CD8-positive, alpha-beta memory T cell (primary cell): ENCODE results near the gene FDPS. TPM values are rescaled to one million over a fixed set of nuclear protein-coding genes. Genes with fewer than 3 reads are reported as not detected.

Source experiments
- CTCF ChIA-PET: fragments of 350-600 bp; sonication (Branson Sonifier 250); formaldehyde crosslinking; loops from one replicate; lab custom pipeline; 2021; ENCODE audit warnings: antibody characterized with exemption; lab: Charles Lee
- POLR2A ChIA-PET: fragments of 350-600 bp; sonication (Branson Sonifier 250); formaldehyde crosslinking; loops from one replicate; lab custom pipeline; 2021; ENCODE audit warnings: antibody characterized with exemption; lab: Charles Lee
- DNase-seq, 5 donors: peaks; one replicate each; pipeline versions ENCODE4 v3.0.0 to v3.0.0-alpha.2; 2020 to 2022; ENCODE audit warnings: mixed read lengths in 1 of 5
- H3K27ac ChIP-seq: one replicate; pipeline ENCODE4 v1.7.0; 2013; ENCODE audit warnings: low read depth, mild to moderate bottlenecking, low read length, moderate library complexity
- H3K27me3 ChIP-seq: 2 replicates; pipeline ENCODE4 v1.7.0; 2013; ENCODE audit warnings: low read length, mild to moderate bottlenecking; ENCODE audit not compliant: insufficient read depth, poor library complexity, severe bottlenecking
- H3K36me3 ChIP-seq: 2 replicates; pipeline ENCODE4 v1.7.0; 2013; ENCODE audit warnings: mild to moderate bottlenecking, low read length, moderate library complexity; ENCODE audit not compliant: insufficient read depth
- H3K4me1 ChIP-seq: 2 replicates; pipeline ENCODE4 v1.7.0; 2013; ENCODE audit warnings: mild to moderate bottlenecking, low read length, moderate library complexity; ENCODE audit not compliant: insufficient read depth
- H3K4me3 ChIP-seq: 2 replicates; pipeline ENCODE4 v1.7.0; 2013; ENCODE audit warnings: mild to moderate bottlenecking, low read length
- H3K9me3 ChIP-seq: 2 replicates; pipeline ENCODE4 v1.7.0; 2013; ENCODE audit warnings: mild to moderate bottlenecking, low read length
- H3K27ac Mint-ChIP-seq, 8 donors: one replicate each; pipeline ENCODE4 v1.8.0; 2020 to 2021; ENCODE audit warnings: mixed read lengths in 8 of 8, mild to moderate bottlenecking in 6 of 8, inconsistent platforms in 3 of 8, moderate library complexity in 3 of 8
- H3K27me3 Mint-ChIP-seq, 2 donors: one replicate each; pipeline ENCODE4 v1.8.0; 2020 to 2021; ENCODE audit warnings: mixed read lengths in 2 of 2, mild to moderate bottlenecking in 1 of 2, moderate library complexity in 1 of 2
- H3K36me3 Mint-ChIP-seq, 3 donors: one replicate each; pipeline ENCODE4 v1.8.0; 2020 to 2021; ENCODE audit warnings: mixed read lengths in 3 of 3, inconsistent platforms in 1 of 3, mild to moderate bottlenecking in 1 of 3
- H3K4me1 Mint-ChIP-seq, 3 donors: one replicate each; pipeline ENCODE4 v1.8.0; 2020 to 2021; ENCODE audit warnings: mixed read lengths in 3 of 3, inconsistent platforms in 1 of 3, mild to moderate bottlenecking in 1 of 3
- H3K4me3 Mint-ChIP-seq, 7 donors: one replicate each; pipeline ENCODE4 v1.8.0; 2020 to 2021; ENCODE audit warnings: mixed read lengths in 7 of 7, mild to moderate bottlenecking in 6 of 7, moderate library complexity in 4 of 7, inconsistent platforms in 2 of 7
- H3K9me3 Mint-ChIP-seq, 5 donors: one replicate each; pipeline ENCODE4 v1.8.0; 2020 to 2022; ENCODE audit warnings: mixed read lengths in 5 of 5, mild to moderate bottlenecking in 3 of 5, moderate library complexity in 2 of 5, inconsistent platforms in 1 of 5
- polyA plus RNA-seq: library from polyadenylated mRNA; unstranded; fragments of 300-500 nt; fragmentation: Illumina TruSeq; gene quantifications from one replicate; pipeline ENCODE4 v1.2.3, GENCODE V29; 2021
- total RNA-seq, 2 experiments: library from RNA; stranded (reverse); gene quantifications; one replicate each; pipeline ENCODE4 v1.2.3, GENCODE V29; 2021

Gene FDPS
- total RNA-seq (100 to 1,000 TPM; 194 to 199 TPM), polyA plus RNA-seq (126 TPM)

DNA sequence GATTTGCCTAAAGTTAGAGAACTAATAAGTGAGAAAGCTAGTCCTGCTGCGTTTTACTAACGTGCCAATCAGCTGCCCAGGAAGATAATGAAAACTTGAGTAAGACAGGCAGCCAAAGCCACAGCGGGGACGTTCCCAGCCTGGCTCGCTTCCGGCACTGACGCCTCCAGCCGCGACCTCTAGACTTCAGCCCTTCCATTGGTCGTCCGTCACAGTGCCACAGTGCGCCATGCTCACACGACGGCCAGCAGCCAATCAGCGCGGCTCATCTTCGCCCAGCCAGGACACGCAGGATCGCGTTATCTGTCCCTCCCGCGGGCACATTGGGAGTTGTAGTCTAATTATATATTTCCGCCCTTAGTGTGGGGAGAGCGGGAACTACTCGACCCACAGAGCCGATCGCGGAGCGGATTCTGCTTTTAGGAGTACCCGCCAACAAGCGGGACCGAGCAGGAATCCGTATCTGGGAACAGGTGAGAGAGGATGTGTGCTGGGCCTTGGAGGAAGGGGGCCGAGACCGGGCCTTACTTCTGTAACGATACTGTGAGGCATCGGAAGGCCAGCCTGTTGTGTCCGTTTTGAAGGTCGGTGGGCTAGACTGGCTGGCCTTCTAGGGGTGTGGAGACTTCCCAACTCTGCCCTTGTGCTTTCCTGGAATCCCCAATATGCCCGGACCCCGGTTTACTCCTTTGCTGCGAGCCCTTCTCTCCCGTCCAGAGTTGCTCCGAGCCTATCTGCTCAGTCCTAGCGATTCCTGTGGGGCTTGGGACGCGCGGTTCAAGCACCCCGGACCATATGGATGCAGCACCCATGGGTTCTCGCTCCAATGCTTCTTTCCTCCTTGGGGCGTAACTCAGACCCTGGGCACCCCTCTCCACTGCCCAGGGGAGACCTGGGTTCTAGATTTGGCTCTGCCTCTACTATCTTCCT lies at the start of gene FDPS:
TSS of gene FDPS (plus strand) at position 374 of the 930 bp plus-strand sequence. CDS start 924 bp downstream, outside the sequence.
- no peaks in the 10 kb centered on the region for H3K9me3 ChIP-seq
- peak within 1 kb of the TSS; percentile 94 for H3K4me3 ChIP-seq
- Mint-ChIP-seq H3K9me3 (peaks cover 0 to 1% (median 0%) of the 10 kb centered on the region in 5 donors), H3K4me1 (peaks cover 20 to 34% (median 31%) of the 10 kb centered on the region in 3 donors), H3K27me3 (no peaks in the 10 kb centered on the region), H3K4me3 (peak within 1 kb of the TSS; percentile 88 to 98 (median 97)), H3K27ac (peak within 1 kb of the TSS; percentile 85 to 99 (median 98)), H3K36me3 (peaks cover 0 to 38% (median 4%) of the 10 kb centered on the region in 3 donors)
- CTCF ChIA-PET = interaction anchor here (0.7 to 2.5 kb wide), 6 partner anchors 9 to 276 kb away, joined by 3 to 23 read pairs (median 4); partner anchors contain the start of gene KRTCAP2
- H3K27ac ChIP-seq = peak within 1 kb of the TSS; percentile 93
- peaks cover 24% of the 10 kb centered on the region for H3K4me1 ChIP-seq
- POLR2A ChIA-PET = interaction anchor here (0.7 to 1.9 kb wide), 4 partner anchors 12 to 499 kb away, joined by 3 to 11 read pairs (median 6); partner anchors contain the start of genes CLK2 and RUSC1
- no peaks in the 10 kb centered on the region for H3K36me3 ChIP-seq
- DNase-seq = peak; percentile 96 to 98 (median 97)
- H3K27me3 ChIP-seq = no peaks in the 10 kb centered on the region

DNA sequence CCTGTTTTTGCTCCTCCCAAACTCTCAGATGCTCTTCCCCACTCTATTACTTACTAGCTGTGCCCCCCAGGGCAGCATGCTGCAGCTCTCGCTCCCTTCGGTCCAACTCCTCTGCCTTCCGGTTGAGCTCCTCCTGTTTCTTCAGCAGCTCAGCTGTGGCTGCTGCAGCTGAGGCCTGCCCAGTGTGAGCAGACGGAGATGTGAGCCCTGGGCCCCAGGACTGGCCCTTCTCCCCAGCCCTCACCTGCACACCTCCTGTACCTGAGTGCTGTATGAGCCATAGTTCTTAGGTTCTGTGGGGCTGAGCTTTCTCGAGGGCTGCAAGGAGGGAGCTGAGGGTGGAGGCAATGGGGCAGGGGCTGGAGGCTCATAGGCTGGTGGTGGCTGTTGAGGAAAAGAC lies 48.4 kb upstream of the FDPS start:
- no peak overlapping the region for H3K27ac ChIP-seq
- Mint-ChIP-seq H3K36me3 (peaks cover 8 to 75% (median 15%) of the 10 kb centered on the region in 3 donors), H3K4me1 (peaks cover 41 to 60% (median 49%) of the 10 kb centered on the region in 3 donors), H3K4me3 (peak overlapping the region; percentile 6 to 100 (median 97)), H3K27me3 (no peaks in the 10 kb centered on the region), H3K27ac (peak overlapping the region in 2 of 8 donors; percentile 75 to 77), H3K9me3 (no peaks in the 10 kb centered on the region)
- no peaks in the 10 kb centered on the region for H3K9me3 ChIP-seq
- no peak for DNase-seq
- POLR2A ChIA-PET = no interaction called here
- CTCF ChIA-PET = interaction anchor here (1.1 to 4.4 kb wide), 5 partner anchors 9 to 87 kb away, joined by 3 to 79 read pairs (median 4); partner anchors contain the start of genes CLK2, KRTCAP2 and TRIM46
- peaks cover 29% of the 10 kb centered on the region for H3K4me1 ChIP-seq
- H3K36me3 ChIP-seq = peaks cover 33% of the 10 kb centered on the region
- H3K4me3 ChIP-seq = no peak overlapping the region
- no peaks in the 10 kb centered on the region for H3K27me3 ChIP-seq

DNA sequence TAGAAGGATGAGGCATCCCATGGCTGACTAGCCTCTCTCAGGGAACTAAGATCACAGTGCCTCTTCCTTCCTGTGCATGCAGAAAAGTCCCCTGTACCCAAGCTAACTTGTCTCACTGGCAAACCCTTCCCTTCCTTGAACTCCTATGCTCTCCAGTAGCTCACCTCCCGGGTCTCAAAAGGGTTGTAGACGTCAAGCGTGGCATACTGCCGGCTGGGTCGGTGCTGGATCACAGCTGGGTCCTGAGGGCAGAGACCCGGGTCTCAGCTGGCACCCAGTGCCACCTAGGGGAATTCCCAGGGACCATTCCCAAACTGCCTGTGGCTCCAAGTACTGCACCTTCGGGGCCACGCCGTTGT lies 47.2 kb upstream of the FDPS start:
- H3K36me3 ChIP-seq = peaks cover 42% of the 10 kb centered on the region
- ChIA-PET POLR2A (interaction anchor here (0.5 to 2.4 kb wide), 10 partner anchors 10 to 1060 kb away, joined by 3 to 25 read pairs (median 3); partner anchors contain the start of genes ASH1L, CLK2 and MSTO1), CTCF (interaction anchor here (1.2 to 4.4 kb wide), 5 partner anchors 11 to 89 kb away, joined by 3 to 79 read pairs (median 6); partner anchors contain the start of genes CLK2 and KRTCAP2)
- peak overlapping the region; percentile 99 for H3K4me3 ChIP-seq
- H3K9me3 Mint-ChIP-seq = no peaks in the 10 kb centered on the region
- H3K27me3 ChIP-seq = no peaks in the 10 kb centered on the region
- H3K27me3 Mint-ChIP-seq = no peaks in the 10 kb centered on the region
- peak overlapping the region; percentile 82 for H3K27ac ChIP-seq
- peak overlapping the region; percentile 95 to 100 (median 99) for H3K4me3 Mint-ChIP-seq
- H3K4me1 ChIP-seq = peaks cover 22% of the 10 kb centered on the region
- peaks cover 8 to 79% (median 15%) of the 10 kb centered on the region in 3 donors for H3K36me3 Mint-ChIP-seq
- no peaks in the 10 kb centered on the region for H3K9me3 ChIP-seq
- peaks cover 36 to 51% (median 42%) of the 10 kb centered on the region in 3 donors for H3K4me1 Mint-ChIP-seq
- H3K27ac Mint-ChIP-seq = peak overlapping the region; percentile 80 to 99 (median 98)
- peak in 1 of 5 donors; percentile 11 for DNase-seq

DNA sequence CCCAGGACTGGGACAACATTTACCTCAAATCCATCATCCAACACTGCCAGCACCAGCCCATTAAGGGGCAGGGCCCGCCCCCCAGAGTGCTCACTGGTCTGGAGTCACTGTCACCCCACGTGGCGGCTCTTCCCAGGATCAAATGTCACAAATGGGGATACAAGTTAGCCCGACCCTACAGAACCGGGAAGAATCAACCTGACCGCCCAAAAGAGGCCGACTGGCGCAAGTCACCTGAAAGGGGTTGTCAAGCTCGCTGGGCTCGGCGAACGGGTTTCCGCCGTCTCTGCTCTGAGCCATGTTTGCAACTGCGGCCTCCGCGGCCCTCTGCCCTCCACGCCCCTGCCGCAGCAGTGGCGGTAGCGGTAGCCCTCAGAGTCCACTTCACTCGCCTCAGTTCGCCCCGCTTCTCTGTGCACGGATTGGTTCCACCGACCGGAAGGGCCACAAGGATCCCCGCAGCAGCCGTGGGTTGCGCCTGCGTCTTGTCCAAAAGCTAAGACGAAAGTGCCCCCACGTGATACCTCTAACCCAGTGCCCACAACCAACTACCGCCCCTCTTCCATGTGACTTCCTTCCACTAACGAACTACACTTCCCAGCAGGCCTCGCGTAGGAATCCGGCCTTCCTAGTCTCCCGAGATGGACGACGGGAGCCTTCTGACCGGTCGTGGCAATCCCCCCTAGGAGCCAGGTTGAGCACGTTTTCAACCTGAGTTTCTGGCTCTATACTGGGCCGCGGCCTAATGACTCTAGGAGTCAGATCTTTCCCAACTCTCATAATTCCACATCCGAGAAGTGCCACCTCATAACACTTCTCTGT lies 46.6 kb upstream of the FDPS start, which contains the start of gene SCAMP3:
TSS of gene SCAMP3 (minus strand) at position 509 of the 822 bp plus-strand sequence. CDS start at position 300, 209 bp downstream.
- Histone ChIP-seq H3K36me3 (peaks cover 36% of the 10 kb centered on the region), H3K4me3 (peak within 1 kb of the TSS; percentile 99), H3K27me3 (no peaks in the 10 kb centered on the region), H3K4me1 (peaks cover 22% of the 10 kb centered on the region), H3K9me3 (no peaks in the 10 kb centered on the region), H3K27ac (peak within 1 kb of the TSS; percentile 82)
- peak; percentile 82 to 91 (median 84) for DNase-seq
- POLR2A ChIA-PET = interaction anchor here (0.5 to 2.4 kb wide), 10 partner anchors 11 to 1061 kb away, joined by 3 to 25 read pairs (median 3); partner anchors contain the start of genes ASH1L, CLK2 and MSTO1
- Mint-ChIP-seq H3K27me3 (no peaks in the 10 kb centered on the region), H3K27ac (peak within 1 kb of the TSS; percentile 80 to 99 (median 98)), H3K9me3 (no peaks in the 10 kb centered on the region), H3K4me3 (peak within 1 kb of the TSS; percentile 95 to 100 (median 99)), H3K36me3 (peaks cover 6 to 79% (median 14%) of the 10 kb centered on the region in 3 donors), H3K4me1 (peaks cover 31 to 45% (median 36%) of the 10 kb centered on the region in 3 donors)
- CTCF ChIA-PET = interaction anchor here (1.2 to 4.4 kb wide), 5 partner anchors 11 to 89 kb away, joined by 3 to 79 read pairs (median 6); partner anchors contain the start of genes CLK2 and KRTCAP2

DNA sequence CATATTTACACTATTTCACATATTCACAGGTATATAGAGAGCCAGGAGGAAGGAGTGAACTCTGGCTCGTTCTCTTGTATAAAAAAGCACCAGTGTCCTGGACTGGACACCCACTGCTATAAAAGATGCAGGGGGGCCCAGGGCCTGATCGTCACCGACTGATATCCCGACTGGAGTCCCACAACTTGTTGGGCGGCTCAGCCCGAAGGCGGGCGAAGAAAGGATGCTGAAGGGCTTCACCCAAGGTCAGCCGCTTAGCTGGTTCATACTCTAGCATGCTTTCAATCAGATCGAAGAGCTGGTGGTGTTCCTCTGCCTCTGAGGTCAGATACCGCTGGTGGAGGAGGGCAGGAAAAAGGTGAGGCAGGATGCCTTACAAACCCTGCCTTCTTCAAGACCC lies 45.6 kb upstream of the FDPS start:
- H3K4me3 ChIP-seq = no peak overlapping the region
- H3K9me3 ChIP-seq = no peaks in the 10 kb centered on the region
- Mint-ChIP-seq H3K27ac (peak overlapping the region; percentile 68 to 99 (median 98)), H3K27me3 (no peaks in the 10 kb centered on the region), H3K4me3 (peak overlapping the region in 6 of 7 donors; percentile 39 to 99 (median 96)), H3K36me3 (peaks cover 5 to 82% (median 20%) of the 10 kb centered on the region in 3 donors), H3K4me1 (peaks cover 31 to 40% (median 36%) of the 10 kb centered on the region in 3 donors), H3K9me3 (no peaks in the 10 kb centered on the region)
- H3K4me1 ChIP-seq = peaks cover 22% of the 10 kb centered on the region
- ChIA-PET CTCF (interaction anchor here (0.9 to 5.4 kb wide), 3 partner anchors 10 to 60 kb away, joined by 4 to 38 read pairs (median 8); partner anchors contain the start of gene CLK2), POLR2A (interaction anchor here (0.6 to 2.4 kb wide), 2 partner anchors 10 to 1237 kb away, joined by 4 to 25 read pairs; partner anchors contain the start of gene CLK2)
- no peaks in the 10 kb centered on the region for H3K27me3 ChIP-seq
- no peak for DNase-seq
- peaks cover 38% of the 10 kb centered on the region for H3K36me3 ChIP-seq
- no peak overlapping the region for H3K27ac ChIP-seq

- ChIA-PET CTCF (interaction anchor here (0.7 to 5.4 kb wide), 4 partner anchors 10 to 57 kb away, joined by 3 to 38 read pairs (median 3); partner anchors contain the start of gene HCN3), POLR2A (interaction anchor here (0.6 kb wide), 2 partner anchors 95 to 293 kb away, joined by 4 to 6 read pairs; no protein-coding TSS in a partner anchor)
- Mint-ChIP-seq H3K27me3 (no peaks in the 10 kb centered on the region), H3K9me3 (no peaks in the 10 kb centered on the region), H3K27ac (peak overlapping the region in 3 of 8 donors; percentile 29 to 61 (median 52)), H3K4me1 (peaks cover 22 to 38% (median 31%) of the 10 kb centered on the region in 3 donors), H3K36me3 (peaks cover 5 to 91% (median 27%) of the 10 kb centered on the region in 3 donors), H3K4me3 (peak overlapping the region in 1 of 7 donors; percentile 59)
- no peak overlapping the region for H3K4me3 ChIP-seq
- no peak for DNase-seq
- peaks cover 65% of the 10 kb centered on the region for H3K36me3 ChIP-seq
- H3K27me3 ChIP-seq = no peaks in the 10 kb centered on the region
- no peaks in the 10 kb centered on the region for H3K9me3 ChIP-seq
- peaks cover 9% of the 10 kb centered on the region for H3K4me1 ChIP-seq
- H3K27ac ChIP-seq = no peak overlapping the region
Observed at GRCh38 chr1:155266553-155266952, 42.1 kb upstream of the FDPS start.
